Fibroblast of pulmonary artery (primary cell): ENCODE data around the gene LYST.
A peak's percentile ranks its signal among the peaks of the same experiment; 100 is the strongest.
"Not testable (repeated sequence)": the region's sequence is repeated elsewhere in the genome, so short reads cannot be mapped to it uniquely, and the experiment has no call there.

ENCODE experiments used
- DNase-seq: peaks from one replicate; pipeline ENCODE4 v3.0.0-alpha.2; 2010; ENCODE audit warnings: low read depth
- H3K4me3 ChIP-seq: replicated peaks from 2 replicates; pipeline ENCODE4 v1.5.1; 2011; ENCODE audit warnings: low read depth, mild to moderate bottlenecking, control low read depth, low read length, moderate library complexity
- TF ChIP-seq, protein P1 (sequence below): IDR thresholded peaks from 2 replicates; pipeline ENCODE4 v1.5.1; 2011; ENCODE audit warnings: mild to moderate bottlenecking, control low read depth, low read length, inconsistent platforms; ENCODE audit errors: missing control alignments

Gene LYST

DNA sequence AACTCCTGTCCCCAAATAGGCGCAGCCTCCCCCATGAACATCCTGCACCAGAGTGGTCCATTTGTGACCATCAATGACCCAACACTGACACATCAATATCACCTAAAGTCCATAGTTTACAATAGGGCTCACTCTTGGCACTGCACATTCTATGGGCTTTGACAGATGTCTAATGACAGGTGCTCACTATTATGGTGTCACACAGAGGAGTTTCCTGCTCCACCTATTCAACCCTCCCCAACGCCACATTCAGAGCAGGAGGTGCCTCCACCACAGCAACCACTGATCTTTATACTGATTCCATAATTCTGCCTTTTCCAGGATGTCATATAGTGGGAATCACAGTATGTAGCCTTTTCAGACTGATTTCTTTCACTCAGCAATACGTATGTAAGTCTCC is 241.4 kb downstream of the LYST start:
- TF ChIP-seq, protein P1, sequence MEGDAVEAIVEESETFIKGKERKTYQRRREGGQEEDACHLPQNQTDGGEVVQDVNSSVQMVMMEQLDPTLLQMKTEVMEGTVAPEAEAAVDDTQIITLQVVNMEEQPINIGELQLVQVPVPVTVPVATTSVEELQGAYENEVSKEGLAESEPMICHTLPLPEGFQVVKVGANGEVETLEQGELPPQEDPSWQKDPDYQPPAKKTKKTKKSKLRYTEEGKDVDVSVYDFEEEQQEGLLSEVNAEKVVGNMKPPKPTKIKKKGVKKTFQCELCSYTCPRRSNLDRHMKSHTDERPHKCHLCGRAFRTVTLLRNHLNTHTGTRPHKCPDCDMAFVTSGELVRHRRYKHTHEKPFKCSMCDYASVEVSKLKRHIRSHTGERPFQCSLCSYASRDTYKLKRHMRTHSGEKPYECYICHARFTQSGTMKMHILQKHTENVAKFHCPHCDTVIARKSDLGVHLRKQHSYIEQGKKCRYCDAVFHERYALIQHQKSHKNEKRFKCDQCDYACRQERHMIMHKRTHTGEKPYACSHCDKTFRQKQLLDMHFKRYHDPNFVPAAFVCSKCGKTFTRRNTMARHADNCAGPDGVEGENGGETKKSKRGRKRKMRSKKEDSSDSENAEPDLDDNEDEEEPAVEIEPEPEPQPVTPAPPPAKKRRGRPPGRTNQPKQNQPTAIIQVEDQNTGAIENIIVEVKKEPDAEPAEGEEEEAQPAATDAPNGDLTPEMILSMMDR, result no peak
- H3K4me3 ChIP-seq, result no peak overlapping the region
- DNase-seq, result no peak

DNA sequence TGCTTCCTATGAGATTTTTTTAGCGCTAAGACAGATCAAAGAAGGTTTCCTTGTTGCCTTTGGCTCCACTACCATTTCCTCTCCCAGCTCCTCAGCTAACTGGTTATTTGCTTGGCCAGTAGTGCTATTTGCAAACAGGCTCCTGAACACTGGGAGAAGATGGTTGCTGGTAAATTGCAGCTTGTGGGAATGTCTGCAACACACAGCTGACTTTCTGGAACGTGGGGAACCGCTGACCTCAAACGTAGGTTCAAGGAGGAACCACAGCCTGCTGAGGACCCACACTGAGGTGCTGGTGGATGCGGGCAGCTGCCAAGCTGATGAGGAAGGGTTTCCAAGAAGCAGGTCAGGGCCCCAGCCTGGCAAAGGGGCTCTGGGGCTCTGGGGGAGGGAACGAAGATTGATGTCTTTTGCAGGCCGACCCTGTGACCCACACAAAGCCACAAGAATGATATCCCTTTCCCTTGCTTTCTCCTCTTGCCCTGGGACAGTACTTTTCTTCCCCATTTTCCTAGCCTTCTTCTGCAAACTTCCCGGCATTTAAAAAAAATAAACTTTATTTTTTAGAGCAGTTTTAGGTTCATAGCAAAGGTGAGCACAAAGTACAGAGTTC is 241.9 kb downstream of the LYST start:
- TF ChIP-seq, protein P1, result no peak
- DNase-seq, result peak; percentile 75
- H3K4me3 ChIP-seq, result no peak overlapping the region

DNA sequence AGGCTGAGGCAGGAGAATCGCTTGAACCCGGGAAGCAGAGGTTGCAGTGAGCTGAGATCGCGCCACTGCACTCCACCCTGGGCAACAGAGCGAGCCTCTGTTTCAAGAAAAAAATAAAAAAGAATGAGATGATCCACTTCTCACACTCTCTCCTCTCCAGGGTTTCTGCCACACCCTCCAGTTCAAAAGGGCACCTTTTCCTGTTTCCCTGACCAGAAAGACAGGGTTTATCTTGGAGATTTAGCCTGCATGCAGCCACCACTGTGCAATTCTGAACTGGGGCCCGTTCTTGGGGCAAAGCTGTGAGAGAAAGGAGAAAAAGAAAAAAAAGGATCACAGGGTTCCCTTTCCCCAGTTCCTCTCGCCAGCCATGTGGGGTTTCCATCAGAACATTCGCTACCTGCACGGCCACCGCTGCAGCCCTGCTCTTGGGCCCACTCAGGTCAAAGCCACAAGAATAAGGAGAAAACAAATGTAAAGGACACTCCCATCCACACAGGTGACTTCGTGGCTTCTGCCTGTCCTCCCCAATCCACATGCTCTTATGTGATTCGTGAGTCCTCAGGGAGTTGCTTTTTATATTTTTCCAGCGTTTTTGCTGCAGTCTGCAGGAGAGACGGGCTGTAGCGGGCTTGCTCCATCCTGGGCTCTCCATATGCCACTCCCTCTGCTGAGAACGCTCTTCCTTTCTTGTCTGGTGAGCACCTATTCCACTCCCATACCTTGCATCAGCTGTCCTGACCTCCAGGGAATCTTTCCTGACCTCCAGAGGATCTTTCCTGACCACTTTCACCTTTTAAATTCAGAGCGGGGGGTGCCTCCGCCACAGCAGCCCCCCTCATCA is 243.5 kb downstream of the LYST start:
- TF ChIP-seq, protein P1, result no peak
- no peak overlapping the region for H3K4me3 ChIP-seq
- no peak for DNase-seq

DNA sequence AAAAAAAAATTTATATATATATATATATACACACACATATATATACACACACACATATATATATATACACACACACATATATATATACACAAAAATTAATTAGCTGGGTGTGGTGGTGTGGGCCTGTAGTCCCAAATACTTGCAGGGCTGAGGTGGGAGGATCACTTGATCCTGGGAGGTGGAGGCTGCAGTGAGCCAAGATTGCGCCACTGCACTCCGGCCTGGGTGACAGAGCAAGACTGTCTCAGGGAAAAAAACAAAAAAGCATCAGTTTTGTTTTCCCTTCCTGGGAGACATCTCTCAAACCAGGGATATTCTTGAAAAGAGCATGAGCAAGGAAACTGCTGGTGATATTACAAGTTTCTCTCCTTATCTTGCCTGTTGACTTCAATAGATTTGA is 247.6 kb downstream of the LYST start:
- DNase-seq, H3K4me3 ChIP-seq: not testable (repeated sequence)

DNA sequence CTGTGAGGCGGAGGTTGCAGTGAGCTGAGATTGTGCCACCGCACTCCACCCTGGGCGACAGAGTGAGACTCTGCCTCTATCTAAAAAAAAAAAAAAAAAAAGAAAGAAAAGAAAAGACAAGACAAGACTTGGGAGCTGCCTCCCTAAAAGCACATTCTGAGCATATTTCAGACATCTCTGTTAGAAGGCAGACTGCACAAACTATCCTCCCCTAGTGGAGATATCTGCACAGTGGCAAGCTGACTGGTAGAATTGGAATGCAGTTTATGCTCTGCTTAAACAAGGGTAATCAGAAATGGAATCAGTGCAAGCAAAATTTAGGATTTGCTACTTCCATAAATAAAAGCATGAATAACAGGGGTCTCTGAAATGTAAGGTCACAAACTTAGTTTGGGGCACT is 248.9 kb downstream of the LYST start:
- H3K4me3 ChIP-seq, result no peak overlapping the region
- TF ChIP-seq, protein P1, result peak; percentile 52
- DNase-seq, result peak; percentile 60

DNA sequence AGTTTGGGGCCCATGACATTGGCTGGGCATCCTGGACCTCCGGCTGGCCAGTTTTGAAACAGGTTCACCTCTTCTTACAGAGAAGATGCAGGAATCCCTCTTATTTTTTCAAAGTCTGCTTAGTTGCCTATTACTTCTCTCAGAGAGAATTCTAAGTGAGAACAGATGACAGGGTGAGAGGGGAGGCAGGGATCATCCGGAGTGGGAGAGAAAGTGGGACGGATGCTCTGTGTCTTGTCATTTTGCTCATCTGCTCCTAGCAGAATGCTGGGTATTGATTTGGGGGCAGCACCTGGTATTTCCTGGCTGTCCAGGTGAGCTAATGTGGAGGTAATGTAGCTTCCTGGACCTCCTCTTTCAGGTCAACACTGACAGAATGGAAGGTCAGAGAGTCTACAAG is 249.6 kb downstream of the LYST start:
- no peak for DNase-seq
- TF ChIP-seq, protein P1, result no peak

DNA sequence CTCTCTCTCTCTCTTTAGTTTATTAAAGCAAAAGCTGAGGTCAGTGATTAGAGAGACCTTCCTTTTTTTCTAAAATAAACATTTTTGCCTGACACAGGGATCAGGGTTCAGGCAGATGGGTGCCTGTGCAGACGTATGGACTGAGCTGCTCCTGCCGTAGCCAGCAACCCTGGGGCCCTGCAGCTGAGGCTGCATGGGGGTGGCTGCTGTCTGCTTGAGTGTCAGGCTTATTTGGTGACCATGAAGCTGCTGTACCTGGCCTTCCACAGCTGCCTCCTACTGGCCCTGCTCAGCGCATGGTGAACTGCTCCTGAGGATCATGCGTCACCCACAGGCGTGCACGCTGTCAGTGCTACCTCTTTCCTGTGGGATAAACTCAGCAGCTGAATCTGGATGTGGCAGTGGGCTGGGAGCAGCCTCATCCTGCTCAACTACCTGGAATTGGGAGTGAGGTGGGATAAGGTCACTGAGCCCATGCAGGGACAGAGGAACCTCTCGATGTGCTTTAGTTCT is 252.2 kb downstream of the LYST start:
- DNase-seq, result no peak
- no peak overlapping the region for H3K4me3 ChIP-seq
- TF ChIP-seq, protein P1, result no peak

More for the DNA sequence above, 249.6 kb downstream of the LYST start:
- no peak overlapping the region for H3K4me3 ChIP-seq
